Left renal pelvis (tissue), 4 donors: ENCODE results near the gene ABHD15. TPM values are rescaled to one million over a fixed set of nuclear protein-coding genes. Genes with fewer than 3 reads are reported as not detected.

Experiments
- DNase-seq, 4 donors: peaks; one replicate each; pipeline ENCODE4 v3.0.0-alpha.2; 2013; ENCODE audit warnings: low read depth in 4 of 4, low spot score in 3 of 4
- polyA plus RNA-seq, 4 donors: library from polyadenylated mRNA; unstranded; fragments of 120-200 nt; gene quantifications; one replicate each; pipeline ENCODE4 v1.2.1, GENCODE V29; 2013; ENCODE audit not compliant: insufficient read length in 4 of 4

The ABHD15 gene
- polyA plus RNA-seq, 4 donors, result 6.4 to 8.1 (median 6.8) TPM

- DNase-seq, result no peak
These were observed 28.5 kb upstream of the ABHD15 start for GRCh38 chr17:29595107-29595942.

- no peak for DNase-seq
These were observed 27.8 kb upstream of the ABHD15 start for GRCh38 chr17:29594519-29595090.

- no peak for DNase-seq
These were observed 27.0 kb upstream of the ABHD15 start for GRCh38 chr17:29593591-29594518.

- no peak for DNase-seq
These were observed 26.2 kb upstream of the ABHD15 start, which contains the start of gene ANKRD13B for GRCh38 chr17:29592850-29593551. ANKRD13B (plus strand) TSS chr17:29593132; CDS start chr17:29593622, 490 bp downstream.

- peak; percentile 77 to 88 (median 84) for DNase-seq
These were observed 25.1 kb upstream of the ABHD15 start for GRCh38 chr17:29591737-29592608.

GRCh38 chr17:29591146-29591736, 24.4 kb upstream of the ABHD15 start:
- DNase-seq, result no peak

GRCh38 chr17:29590411-29591145, 23.7 kb upstream of the ABHD15 start:
- DNase-seq, result no peak

- peak in 3 of 4 donors; percentile 75 to 79 (median 77) for DNase-seq
These were observed 22.9 kb upstream of the ABHD15 start, which contains the start of gene GIT1 for GRCh38 chr17:29589524-29590410. GIT1 (minus strand) TSS chr17:29589648; CDS start chr17:29589378, 270 bp downstream.

- no peak for DNase-seq
These were observed 21.9 kb upstream of the ABHD15 start for GRCh38 chr17:29588562-29589411.

- DNase-seq, result no peak
These were observed 21.3 kb upstream of the ABHD15 start for GRCh38 chr17:29588017-29588561.

GRCh38 chr17:29587591-29587990, 20.8 kb upstream of the ABHD15 start:
- DNase-seq, result no peak

GRCh38 chr17:29586676-29587469, 20.0 kb upstream of the ABHD15 start:
- no peak for DNase-seq

- no peak for DNase-seq
These were observed 18.4 kb upstream of the ABHD15 start for GRCh38 chr17:29585080-29585751.

- DNase-seq, result no peak
These were observed 17.7 kb upstream of the ABHD15 start for GRCh38 chr17:29584452-29585079.
